GM12878 (cell line): ENCODE results near the gene PCBD2.

Experiments
- EP300 ChIP-seq, 2 experiments: fragments of 150-350 bp in 1 of 2; IDR thresholded peaks; 2 replicates each; pipeline ENCODE4 v1.6.1; 2011 to 2012; ENCODE audit warnings: low read depth in 2 of 2, low read length in 2 of 2, borderline replicate concordance in 1 of 2, improper control_type of control experiment in 1 of 2, inconsistent platforms in 1 of 2; ENCODE audit not compliant: control insufficient read depth in 1 of 2
- FOXK2 ChIP-seq: fragments of 450-650 bp; IDR thresholded peaks from 2 replicates; pipeline ENCODE4 v1.6.1; 2017; ENCODE audit warnings: mild to moderate bottlenecking, moderate library complexity
- TF ChIP-seq, protein P1 (sequence below): IDR thresholded peaks from 2 replicates; pipeline ENCODE4 v1.6.1; 2012; ENCODE audit warnings: low read depth, low read length, improper control_type of control experiment

DNA sequence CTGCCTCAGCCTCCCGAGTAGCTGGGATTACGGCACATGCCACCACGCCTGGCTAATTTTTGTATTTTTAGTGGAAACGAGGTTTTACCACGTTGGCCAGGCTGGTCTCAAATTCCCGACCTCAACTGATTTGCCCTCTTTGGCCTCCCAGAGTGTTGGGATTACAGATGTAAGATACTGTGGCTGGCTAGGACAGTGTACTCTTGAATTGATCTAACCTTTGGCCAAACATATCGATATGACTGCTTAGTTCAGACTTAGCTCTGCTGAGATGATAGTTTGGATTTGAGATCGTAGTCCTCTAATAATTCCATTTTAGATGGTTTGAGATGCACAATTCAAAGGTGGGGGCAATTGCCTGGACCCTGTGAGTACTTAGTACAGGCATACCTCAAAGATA, 15.6 kb upstream of the PCBD2 start:
- TF ChIP-seq FOXK2 (no peak), EP300 (IDR thresholded peaks at IDR 0.05; ENCODE audit: borderline replicate concordance in 1 of 2, control insufficient read depth in 1 of 2, low read depth in 2 of 2, low read length in 2 of 2) (no peak)
- TF ChIP-seq, protein P1, sequence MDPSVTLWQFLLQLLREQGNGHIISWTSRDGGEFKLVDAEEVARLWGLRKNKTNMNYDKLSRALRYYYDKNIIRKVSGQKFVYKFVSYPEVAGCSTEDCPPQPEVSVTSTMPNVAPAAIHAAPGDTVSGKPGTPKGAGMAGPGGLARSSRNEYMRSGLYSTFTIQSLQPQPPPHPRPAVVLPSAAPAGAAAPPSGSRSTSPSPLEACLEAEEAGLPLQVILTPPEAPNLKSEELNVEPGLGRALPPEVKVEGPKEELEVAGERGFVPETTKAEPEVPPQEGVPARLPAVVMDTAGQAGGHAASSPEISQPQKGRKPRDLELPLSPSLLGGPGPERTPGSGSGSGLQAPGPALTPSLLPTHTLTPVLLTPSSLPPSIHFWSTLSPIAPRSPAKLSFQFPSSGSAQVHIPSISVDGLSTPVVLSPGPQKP, result no peak
